ENCODE results near the gene MGAT3. TPM values are rescaled to one million over a fixed set of nuclear protein-coding genes. Genes with fewer than 3 reads are reported as not detected.

MGAT3 gene
- total RNA-seq, 1 experiment from 2014 or later = 5.0 TPM

GRCh38 chr22:39494471-39495120, 37.8 kb downstream of the MGAT3 start:
- H2BK5ac ChIP-seq (ENCODE audit: insufficient read length, low read length) = no peak overlapping the region
- H3K9ac ChIP-seq (ENCODE audit: extremely low read depth, insufficient read length, low read length) = no peak overlapping the region
- Mint-ChIP-seq H3K27ac (peak overlapping the region in 1 of 3 experiments; percentile 28; a peak in 1 of 7 replicates), H3K27me3 (ENCODE audit: low read depth) (peaks cover 73% of the 10 kb centered on the region), H3K4me1 (peaks cover 6 to 12% of the 10 kb centered on the region in 2 experiments), H3K9me3 (peaks cover 0 to 3% of the 10 kb centered on the region in 2 experiments; a peak in 1 of 5 replicates), H3K36me3 (ENCODE audit: insufficient read depth in 1 of 3, low read depth in 3 of 3) (no peaks in the 10 kb centered on the region; a peak in 1 of 7 replicates), H3K4me3 (no peak overlapping the region)
- H4K8ac ChIP-seq (replicated peaks; ENCODE audit: insufficient read length, low read depth, low read length) = no peak overlapping the region
- H3K18ac ChIP-seq (ENCODE audit: insufficient read length, low read depth, low read length) = no peak overlapping the region
- H3K9me3 ChIP-seq (ENCODE audit: control insufficient read depth, low read depth, low read length) = no peaks in the 10 kb centered on the region
- H2AFZ ChIP-seq (ENCODE audit: low read length) = no peak overlapping the region
- no peak overlapping the region for H2BK15ac ChIP-seq (ENCODE audit: low read depth, low read length)
- DNase-seq = no peak
- no peak overlapping the region for H2BK12ac ChIP-seq (ENCODE audit: insufficient read length, low read depth, low read length)
- H2BK120ac ChIP-seq (ENCODE audit: low read depth, low read length, poor library complexity, severe bottlenecking) = no peak overlapping the region
- H2AK5ac ChIP-seq (ENCODE audit: insufficient read length, low read length) = no peak overlapping the region
- no peak overlapping the region for H3T11ph ChIP-seq (ENCODE audit: low read length)
- H3K79me2 ChIP-seq (ENCODE audit: insufficient read depth, low read length) = no peaks in the 10 kb centered on the region
- H3K23ac ChIP-seq (ENCODE audit: insufficient read length, low read depth, low read length) = no peak overlapping the region
- TF ChIP-seq CTCF (conservative IDR thresholded peaks at IDR 0.05) = no peak
- H3K56ac ChIP-seq (ENCODE audit: insufficient read length, low read depth, low read length) = no peak overlapping the region
- no peak overlapping the region for H4K91ac ChIP-seq (ENCODE audit: insufficient read length, low read depth, low read length)
- no peak overlapping the region for H2BK20ac ChIP-seq (ENCODE audit: low read depth, low read length, poor library complexity, severe bottlenecking)
- H3K4ac ChIP-seq (ENCODE audit: low read depth, low read length) = no peak overlapping the region
- no peak overlapping the region for H4K5ac ChIP-seq (ENCODE audit: insufficient read length, low read depth, low read length)
- H3K27me3 ChIP-seq (ENCODE audit: insufficient read depth, low read length) = peaks cover 7% of the 10 kb centered on the region
- H4K20me1 ChIP-seq (ENCODE audit: control insufficient read depth, insufficient read depth, insufficient read length) = no peaks in the 10 kb centered on the region
- H3K4me1 ChIP-seq (ENCODE audit: insufficient read depth, low read length) = no peaks in the 10 kb centered on the region
- no peak overlapping the region for H3K27ac ChIP-seq (ENCODE audit: insufficient read length, low read depth, low read length)
- H3K4me2 ChIP-seq (ENCODE audit: insufficient read depth, insufficient read length, low read length) = no peak overlapping the region
- H3K79me1 ChIP-seq (ENCODE audit: insufficient read depth, low read depth, low read length, poor library complexity, severe bottlenecking) = no peaks in the 10 kb centered on the region
- H3K14ac ChIP-seq (ENCODE audit: insufficient read depth, low read length) = no peak overlapping the region
- no peaks in the 10 kb centered on the region for H3K23me2 ChIP-seq (ENCODE audit: insufficient read length, low read depth, low read length, poor library complexity, severe bottlenecking)
- no CpG with 5 or more reads among the region's 10 CpGs for whole genome bisulfite sequencing (ENCODE audit: extremely low coverage, insufficient read length, low lambda C conversion rate)

Measured in H9 (cell line).